GM23338 (cell line): Measurements from ENCODE around the gene APPL2.

Source experiments
- CREB1 ChIP-seq: fragments of 250-450 bp; sonication (Bioruptor Pico); IDR thresholded peaks from 2 replicates; pipeline ENCODE4 v1.5.0; 2020; ENCODE audit warnings: low read depth, mild to moderate bottlenecking, moderate library complexity
- EZH2 ChIP-seq: fragments of 200-600 bp; sonication (generic); IDR thresholded peaks from one replicate; pipeline ENCODE4 v1.8.0; 2017; ENCODE audit warnings: antibody characterized with exemption, mild to moderate bottlenecking, low read depth; ENCODE audit not compliant: unreplicated experiment
- EZH2phosphoT487 ChIP-seq: fragments of 200-600 bp; sonication (generic); IDR thresholded peaks from one replicate; pipeline ENCODE4 v1.8.1; 2018; ENCODE audit warnings: antibody characterized with exemption; ENCODE audit not compliant: unreplicated experiment
- POLR2AphosphoS5 ChIP-seq: IDR thresholded peaks from 2 replicates; pipeline ENCODE4 v1.6.1; 2016; ENCODE audit warnings: antibody characterized with exemption, low read depth
- TF ChIP-seq, protein P1 (sequence below), 2 experiments: fragments of 200-600 bp in 1 of 2; sonication (generic) in 1 of 2; conservative IDR thresholded peaks; 2 replicates each; pipeline versions ENCODE4 v1.5.1 to v1.6.1; 2016 to 2017; ENCODE audit warnings: antibody characterized with exemption in 2 of 2, low read depth in 2 of 2, mild to moderate bottlenecking in 2 of 2, moderate library complexity in 1 of 2
- TF ChIP-seq, protein P2 (sequence below): IDR thresholded peaks from one replicate; pipeline ENCODE4 v1.6.1; 2018; ENCODE audit warnings: antibody characterized with exemption; ENCODE audit not compliant: unreplicated experiment
- TF ChIP-seq, protein P3 (sequence below): fragments of 250-450 bp; sonication (Bioruptor Pico); IDR thresholded peaks from 2 replicates; pipeline ENCODE4 v1.5.0; 2020; ENCODE audit warnings: mild to moderate bottlenecking, moderate library complexity

DNA sequence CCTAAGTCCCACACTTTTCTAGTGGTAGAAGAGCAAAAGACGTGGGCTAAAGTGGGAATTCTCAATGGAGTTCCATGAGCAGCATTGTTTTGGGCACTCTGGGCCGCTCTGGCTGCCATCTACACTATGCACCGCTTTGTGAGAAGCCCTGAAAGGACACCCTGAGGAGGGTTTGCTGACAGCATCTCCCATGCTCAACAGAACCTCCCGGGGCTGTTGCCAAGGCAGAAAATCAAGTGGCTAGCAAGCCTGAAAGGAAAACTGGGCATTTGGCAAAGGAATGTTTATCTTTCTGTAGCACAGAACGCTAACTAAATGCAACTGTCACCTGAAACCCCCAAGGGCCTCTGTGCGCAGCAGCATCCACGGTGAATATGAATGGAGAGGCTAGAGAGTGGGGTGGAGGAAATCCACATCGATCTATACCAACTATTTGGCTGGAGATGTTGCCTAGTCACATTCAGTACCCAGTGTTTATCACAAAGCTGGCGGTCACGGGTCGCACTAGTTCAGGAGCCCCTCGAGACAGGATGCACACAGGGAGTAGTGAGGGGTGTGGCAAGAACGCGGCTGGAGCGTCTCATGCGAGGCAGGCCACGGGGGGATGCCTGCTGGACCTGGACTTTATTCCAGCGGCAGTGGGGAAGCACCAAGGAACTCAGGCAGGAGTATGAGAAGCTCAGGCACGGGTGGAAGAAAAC, 14.2 kb downstream of the APPL2 start:
- TF ChIP-seq, protein P1, sequence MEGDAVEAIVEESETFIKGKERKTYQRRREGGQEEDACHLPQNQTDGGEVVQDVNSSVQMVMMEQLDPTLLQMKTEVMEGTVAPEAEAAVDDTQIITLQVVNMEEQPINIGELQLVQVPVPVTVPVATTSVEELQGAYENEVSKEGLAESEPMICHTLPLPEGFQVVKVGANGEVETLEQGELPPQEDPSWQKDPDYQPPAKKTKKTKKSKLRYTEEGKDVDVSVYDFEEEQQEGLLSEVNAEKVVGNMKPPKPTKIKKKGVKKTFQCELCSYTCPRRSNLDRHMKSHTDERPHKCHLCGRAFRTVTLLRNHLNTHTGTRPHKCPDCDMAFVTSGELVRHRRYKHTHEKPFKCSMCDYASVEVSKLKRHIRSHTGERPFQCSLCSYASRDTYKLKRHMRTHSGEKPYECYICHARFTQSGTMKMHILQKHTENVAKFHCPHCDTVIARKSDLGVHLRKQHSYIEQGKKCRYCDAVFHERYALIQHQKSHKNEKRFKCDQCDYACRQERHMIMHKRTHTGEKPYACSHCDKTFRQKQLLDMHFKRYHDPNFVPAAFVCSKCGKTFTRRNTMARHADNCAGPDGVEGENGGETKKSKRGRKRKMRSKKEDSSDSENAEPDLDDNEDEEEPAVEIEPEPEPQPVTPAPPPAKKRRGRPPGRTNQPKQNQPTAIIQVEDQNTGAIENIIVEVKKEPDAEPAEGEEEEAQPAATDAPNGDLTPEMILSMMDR (conservative IDR thresholded peaks at IDR 0.05; ENCODE audit: low read depth in 2 of 2): no peak
- TF ChIP-seq, protein P2, sequence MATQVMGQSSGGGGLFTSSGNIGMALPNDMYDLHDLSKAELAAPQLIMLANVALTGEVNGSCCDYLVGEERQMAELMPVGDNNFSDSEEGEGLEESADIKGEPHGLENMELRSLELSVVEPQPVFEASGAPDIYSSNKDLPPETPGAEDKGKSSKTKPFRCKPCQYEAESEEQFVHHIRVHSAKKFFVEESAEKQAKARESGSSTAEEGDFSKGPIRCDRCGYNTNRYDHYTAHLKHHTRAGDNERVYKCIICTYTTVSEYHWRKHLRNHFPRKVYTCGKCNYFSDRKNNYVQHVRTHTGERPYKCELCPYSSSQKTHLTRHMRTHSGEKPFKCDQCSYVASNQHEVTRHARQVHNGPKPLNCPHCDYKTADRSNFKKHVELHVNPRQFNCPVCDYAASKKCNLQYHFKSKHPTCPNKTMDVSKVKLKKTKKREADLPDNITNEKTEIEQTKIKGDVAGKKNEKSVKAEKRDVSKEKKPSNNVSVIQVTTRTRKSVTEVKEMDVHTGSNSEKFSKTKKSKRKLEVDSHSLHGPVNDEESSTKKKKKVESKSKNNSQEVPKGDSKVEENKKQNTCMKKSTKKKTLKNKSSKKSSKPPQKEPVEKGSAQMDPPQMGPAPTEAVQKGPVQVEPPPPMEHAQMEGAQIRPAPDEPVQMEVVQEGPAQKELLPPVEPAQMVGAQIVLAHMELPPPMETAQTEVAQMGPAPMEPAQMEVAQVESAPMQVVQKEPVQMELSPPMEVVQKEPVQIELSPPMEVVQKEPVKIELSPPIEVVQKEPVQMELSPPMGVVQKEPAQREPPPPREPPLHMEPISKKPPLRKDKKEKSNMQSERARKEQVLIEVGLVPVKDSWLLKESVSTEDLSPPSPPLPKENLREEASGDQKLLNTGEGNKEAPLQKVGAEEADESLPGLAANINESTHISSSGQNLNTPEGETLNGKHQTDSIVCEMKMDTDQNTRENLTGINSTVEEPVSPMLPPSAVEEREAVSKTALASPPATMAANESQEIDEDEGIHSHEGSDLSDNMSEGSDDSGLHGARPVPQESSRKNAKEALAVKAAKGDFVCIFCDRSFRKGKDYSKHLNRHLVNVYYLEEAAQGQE: no peak
- TF ChIP-seq EZH2 (no peak), CREB1 (CRISPR knock-in tag) (no peak), POLR2AphosphoS5 (no peak), EZH2phosphoT487 (no peak)
- TF ChIP-seq, protein P3, sequence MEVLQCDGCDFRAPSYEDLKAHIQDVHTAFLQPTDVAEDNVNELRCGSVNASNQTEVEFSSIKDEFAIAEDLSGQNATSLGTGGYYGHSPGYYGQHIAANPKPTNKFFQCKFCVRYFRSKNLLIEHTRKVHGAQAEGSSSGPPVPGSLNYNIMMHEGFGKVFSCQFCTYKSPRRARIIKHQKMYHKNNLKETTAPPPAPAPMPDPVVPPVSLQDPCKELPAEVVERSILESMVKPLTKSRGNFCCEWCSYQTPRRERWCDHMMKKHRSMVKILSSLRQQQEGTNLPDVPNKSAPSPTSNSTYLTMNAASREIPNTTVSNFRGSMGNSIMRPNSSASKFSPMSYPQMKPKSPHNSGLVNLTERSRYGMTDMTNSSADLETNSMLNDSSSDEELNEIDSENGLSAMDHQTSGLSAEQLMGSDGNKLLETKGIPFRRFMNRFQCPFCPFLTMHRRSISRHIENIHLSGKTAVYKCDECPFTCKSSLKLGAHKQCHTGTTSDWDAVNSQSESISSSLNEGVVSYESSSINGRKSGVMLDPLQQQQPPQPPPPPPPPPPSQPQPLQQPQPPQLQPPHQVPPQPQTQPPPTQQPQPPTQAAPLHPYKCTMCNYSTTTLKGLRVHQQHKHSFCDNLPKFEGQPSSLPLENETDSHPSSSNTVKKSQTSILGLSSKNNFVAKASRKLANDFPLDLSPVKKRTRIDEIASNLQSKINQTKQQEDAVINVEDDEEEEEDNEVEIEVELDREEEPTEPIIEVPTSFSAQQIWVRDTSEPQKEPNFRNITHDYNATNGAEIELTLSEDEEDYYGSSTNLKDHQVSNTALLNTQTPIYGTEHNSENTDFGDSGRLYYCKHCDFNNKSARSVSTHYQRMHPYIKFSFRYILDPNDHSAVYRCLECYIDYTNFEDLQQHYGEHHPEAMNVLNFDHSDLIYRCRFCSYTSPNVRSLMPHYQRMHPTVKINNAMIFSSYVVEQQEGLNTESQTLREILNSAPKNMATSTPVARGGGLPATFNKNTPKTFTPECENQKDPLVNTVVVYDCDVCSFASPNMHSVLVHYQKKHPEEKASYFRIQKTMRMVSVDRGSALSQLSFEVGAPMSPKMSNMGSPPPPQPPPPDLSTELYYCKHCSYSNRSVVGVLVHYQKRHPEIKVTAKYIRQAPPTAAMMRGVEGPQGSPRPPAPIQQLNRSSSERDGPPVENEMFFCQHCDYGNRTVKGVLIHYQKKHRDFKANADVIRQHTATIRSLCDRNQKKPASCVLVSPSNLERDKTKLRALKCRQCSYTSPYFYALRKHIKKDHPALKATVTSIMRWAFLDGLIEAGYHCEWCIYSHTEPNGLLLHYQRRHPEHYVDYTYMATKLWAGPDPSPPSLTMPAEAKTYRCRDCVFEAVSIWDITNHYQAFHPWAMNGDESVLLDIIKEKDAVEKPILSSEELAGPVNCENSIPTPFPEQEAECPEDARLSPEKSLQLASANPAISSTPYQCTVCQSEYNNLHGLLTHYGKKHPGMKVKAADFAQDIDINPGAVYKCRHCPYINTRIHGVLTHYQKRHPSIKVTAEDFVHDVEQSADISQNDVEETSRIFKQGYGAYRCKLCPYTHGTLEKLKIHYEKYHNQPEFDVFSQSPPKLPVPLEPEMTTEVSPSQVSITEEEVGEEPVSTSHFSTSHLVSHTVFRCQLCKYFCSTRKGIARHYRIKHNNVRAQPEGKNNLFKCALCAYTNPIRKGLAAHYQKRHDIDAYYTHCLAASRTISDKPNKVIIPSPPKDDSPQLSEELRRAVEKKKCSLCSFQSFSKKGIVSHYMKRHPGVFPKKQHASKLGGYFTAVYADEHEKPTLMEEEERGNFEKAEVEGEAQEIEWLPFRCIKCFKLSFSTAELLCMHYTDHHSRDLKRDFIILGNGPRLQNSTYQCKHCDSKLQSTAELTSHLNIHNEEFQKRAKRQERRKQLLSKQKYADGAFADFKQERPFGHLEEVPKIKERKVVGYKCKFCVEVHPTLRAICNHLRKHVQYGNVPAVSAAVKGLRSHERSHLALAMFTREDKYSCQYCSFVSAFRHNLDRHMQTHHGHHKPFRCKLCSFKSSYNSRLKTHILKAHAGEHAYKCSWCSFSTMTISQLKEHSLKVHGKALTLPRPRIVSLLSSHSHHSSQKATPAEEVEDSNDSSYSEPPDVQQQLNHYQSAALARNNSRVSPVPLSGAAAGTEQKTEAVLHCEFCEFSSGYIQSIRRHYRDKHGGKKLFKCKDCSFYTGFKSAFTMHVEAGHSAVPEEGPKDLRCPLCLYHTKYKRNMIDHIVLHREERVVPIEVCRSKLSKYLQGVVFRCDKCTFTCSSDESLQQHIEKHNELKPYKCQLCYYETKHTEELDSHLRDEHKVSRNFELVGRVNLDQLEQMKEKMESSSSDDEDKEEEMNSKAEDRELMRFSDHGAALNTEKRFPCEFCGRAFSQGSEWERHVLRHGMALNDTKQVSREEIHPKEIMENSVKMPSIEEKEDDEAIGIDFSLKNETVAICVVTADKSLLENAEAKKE: no peak
